GM12878 (cell line): ENCODE results near the gene ZNF391.

Experiments used
- CBFB ChIP-seq: IDR thresholded peaks from 2 replicates; pipeline ENCODE4 v1.6.1; 2016; ENCODE audit warnings: antibody characterized with exemption, low read depth
- CTCF ChIP-seq, 3 experiments: IDR thresholded peaks in 2 of 3; conservative IDR thresholded peaks in 1 of 3; 2 replicates each; pipeline ENCODE4 v1.5.1; 2011; ENCODE audit warnings: low read depth in 3 of 3, low read length in 3 of 3, mild to moderate bottlenecking in 3 of 3, control low read depth in 2 of 3, moderate library complexity in 2 of 3, inconsistent platforms in 1 of 3, mixed read lengths in 1 of 3; ENCODE audit not compliant: control insufficient read depth in 2 of 3, insufficient read depth in 1 of 3; ENCODE audit errors: extremely low read depth in 1 of 3
- EZH2 ChIP-seq: IDR thresholded peaks from 2 replicates; pipeline ENCODE4 v1.6.1; 2012; ENCODE audit warnings: low read depth, mild to moderate bottlenecking, control low read depth, inconsistent platforms, low read length, borderline replicate concordance; ENCODE audit not compliant: control insufficient read depth
- GATAD2B ChIP-seq: fragments of 450-650 bp; conservative IDR thresholded peaks from 2 replicates; pipeline ENCODE4 v1.6.1; 2017; ENCODE audit warnings: low read depth, mild to moderate bottlenecking, moderate library complexity
- NFIC ChIP-seq: IDR thresholded peaks from 2 replicates; pipeline ENCODE4 v1.6.1; 2012; ENCODE audit warnings: low read depth, mild to moderate bottlenecking, inconsistent platforms, low read length, moderate library complexity
- PRDM15 ChIP-seq: fragments of 450-650 bp; formaldehyde crosslinking; IDR thresholded peaks from 2 replicates; pipeline ENCODE4 v1.4.0; 2020; ENCODE audit warnings: mild to moderate bottlenecking, moderate library complexity

DNA sequence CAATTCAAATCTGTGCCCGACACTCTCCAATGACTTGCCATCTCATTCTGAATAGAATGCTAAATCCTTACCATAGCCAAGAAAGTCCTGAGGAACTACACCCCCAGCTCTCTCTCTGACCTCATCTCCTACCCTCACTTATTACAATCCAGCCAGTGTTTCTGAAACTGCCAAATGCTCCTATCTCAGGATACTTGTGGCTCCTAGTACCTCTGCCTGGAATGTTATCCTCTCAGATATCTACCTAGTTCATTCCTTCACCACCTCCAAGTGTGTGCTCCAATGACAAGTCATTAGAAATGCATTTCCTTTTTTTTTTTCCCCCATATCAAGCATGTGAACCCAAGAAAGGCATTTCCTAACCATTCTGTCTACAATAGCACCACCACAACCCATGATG, 59.9 kb downstream of the ZNF391 start:
- TF ChIP-seq EZH2 = no peak
- TF ChIP-seq PRDM15 (CRISPR knock-in tag) = no peak
- TF ChIP-seq CBFB = no peak
- TF ChIP-seq NFIC = no peak
- TF ChIP-seq CTCF (IDR thresholded peaks at IDR 0.05 in 2 of 3, conservative IDR thresholded peaks at IDR 0.05 in 1 of 3; ENCODE audit: control insufficient read depth in 2 of 3, extremely low read depth in 1 of 3, insufficient read depth in 1 of 3, low read depth in 3 of 3, low read length in 3 of 3) = no peak
- no peak for TF ChIP-seq GATAD2B
